Tibial artery (tissue), 4 donors: ENCODE measurements around the gene FERMT2.

Experiments used
- DNase-seq, 2 donors: peaks; one replicate each; pipeline ENCODE4 v3.0.0-alpha.2; 2019
- H3K27ac ChIP-seq, 2 donors: fragments of 200-600 bp; sonication (generic) in 1 of 2; 1 replicate in 1 of 2; 2 replicates in 1 of 2; pipeline ENCODE4 v1.5.1; 2018 to 2019; ENCODE audit warnings: mild to moderate bottlenecking in 1 of 2
- H3K27me3 ChIP-seq, 2 donors: fragments of 200-600 bp; sonication (generic) in 1 of 2; one replicate each; pipeline versions ENCODE4 v1.5.1 to v1.6.0; 2016 to 2019
- H3K36me3 ChIP-seq, 3 donors: fragments of 200-600 bp; sonication (generic) in 2 of 3; one replicate each; pipeline ENCODE4 v1.5.1; 2016 to 2019; ENCODE audit warnings: mild to moderate bottlenecking in 2 of 3
- H3K4me1 ChIP-seq, 4 donors: fragments of 200-600 bp; sonication (generic) in 2 of 4; 1 replicate in 3 of 4; 2 replicates in 1 of 4; pipeline ENCODE4 v1.5.1; 2016 to 2019
- H3K4me3 ChIP-seq, 2 donors: fragments of 200-600 bp; sonication (generic) in 1 of 2; 1 replicate in 1 of 2; 2 replicates in 1 of 2; pipeline ENCODE4 v1.5.1; 2018 to 2019; ENCODE audit warnings: mild to moderate bottlenecking in 2 of 2
- H3K9me3 ChIP-seq, 3 donors: fragments of 200-600 bp; sonication (generic) in 1 of 3; one replicate each; pipeline ENCODE4 v1.5.1; 2016 to 2019
- intact Hi-C: fragments of 100-400 bp; cut with DNase I; formaldehyde crosslinking; loops from one replicate; pipeline ENCODE4 v1.15.0; 2023; ENCODE audit warnings: low total_unique reads
- TF ChIP-seq, protein P1 (sequence below), 2 experiments: fragments of 200-600 bp in 1 of 2; fragments of 450-650 bp in 1 of 2; IDR thresholded peaks; one replicate each; pipeline ENCODE4 v1.5.1; 2017 to 2019; ENCODE audit warnings: antibody characterized with exemption in 2 of 2, mild to moderate bottlenecking in 1 of 2, moderate library complexity in 1 of 2

Gene FERMT2

DNA sequence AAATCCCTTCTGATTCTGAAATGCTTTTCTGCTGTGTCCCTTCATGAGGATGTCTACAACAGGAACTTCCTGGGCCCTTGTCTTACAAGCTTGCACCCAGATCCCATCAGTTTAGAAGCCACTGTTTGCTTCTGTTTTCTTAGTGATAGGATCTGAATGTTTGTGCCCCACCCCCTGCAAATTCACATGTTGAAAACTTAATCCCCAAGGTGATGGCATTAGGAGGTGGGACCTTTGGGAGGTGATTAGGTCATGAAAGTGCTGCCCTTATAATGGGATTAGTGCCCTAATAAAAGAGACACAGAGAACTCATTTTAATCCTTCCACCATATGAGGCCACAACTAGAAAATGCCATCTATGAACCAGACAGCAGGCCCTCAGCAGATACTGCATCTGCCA, 123.4 kb downstream of the FERMT2 start:
- no peaks in the 10 kb centered on the region for H3K36me3 ChIP-seq
- no peak for DNase-seq
- no peaks in the 10 kb centered on the region for H3K27me3 ChIP-seq
- peaks cover 0 to 13% (median 0%) of the 10 kb centered on the region in 4 donors for H3K4me1 ChIP-seq
- H3K9me3 ChIP-seq = no peaks in the 10 kb centered on the region
- intact Hi-C loops = loop anchor here (10.0 kb wide), 1 partner anchor 227 kb away; no protein-coding TSS in a partner anchor
- TF ChIP-seq, protein P1, sequence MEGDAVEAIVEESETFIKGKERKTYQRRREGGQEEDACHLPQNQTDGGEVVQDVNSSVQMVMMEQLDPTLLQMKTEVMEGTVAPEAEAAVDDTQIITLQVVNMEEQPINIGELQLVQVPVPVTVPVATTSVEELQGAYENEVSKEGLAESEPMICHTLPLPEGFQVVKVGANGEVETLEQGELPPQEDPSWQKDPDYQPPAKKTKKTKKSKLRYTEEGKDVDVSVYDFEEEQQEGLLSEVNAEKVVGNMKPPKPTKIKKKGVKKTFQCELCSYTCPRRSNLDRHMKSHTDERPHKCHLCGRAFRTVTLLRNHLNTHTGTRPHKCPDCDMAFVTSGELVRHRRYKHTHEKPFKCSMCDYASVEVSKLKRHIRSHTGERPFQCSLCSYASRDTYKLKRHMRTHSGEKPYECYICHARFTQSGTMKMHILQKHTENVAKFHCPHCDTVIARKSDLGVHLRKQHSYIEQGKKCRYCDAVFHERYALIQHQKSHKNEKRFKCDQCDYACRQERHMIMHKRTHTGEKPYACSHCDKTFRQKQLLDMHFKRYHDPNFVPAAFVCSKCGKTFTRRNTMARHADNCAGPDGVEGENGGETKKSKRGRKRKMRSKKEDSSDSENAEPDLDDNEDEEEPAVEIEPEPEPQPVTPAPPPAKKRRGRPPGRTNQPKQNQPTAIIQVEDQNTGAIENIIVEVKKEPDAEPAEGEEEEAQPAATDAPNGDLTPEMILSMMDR (IDR thresholded peaks at IDR 0.05) = no peak
- no peak overlapping the region for H3K4me3 ChIP-seq
- no peak overlapping the region for H3K27ac ChIP-seq

DNA sequence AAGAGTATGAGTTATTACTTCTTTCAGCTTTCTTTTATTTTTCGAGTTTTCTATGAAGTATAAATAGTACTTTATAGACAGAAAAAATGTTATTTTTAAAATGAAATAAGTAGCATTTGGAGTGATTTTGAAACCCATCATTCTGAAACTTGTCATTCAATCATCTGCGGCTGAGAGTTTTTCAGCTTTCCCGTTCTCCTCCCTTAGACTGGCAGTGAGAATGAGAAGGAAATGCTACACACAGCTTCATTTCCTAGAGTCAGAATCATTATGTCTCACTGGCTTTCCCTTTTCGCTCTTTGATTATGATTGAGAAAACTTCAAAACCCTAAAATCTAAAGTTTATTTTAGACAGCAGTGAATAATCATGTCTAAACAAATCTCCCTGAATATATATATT, 125.8 kb downstream of the FERMT2 start:
- Histone ChIP-seq H3K27ac (no peak overlapping the region), H3K4me3 (no peak overlapping the region), H3K36me3 (no peaks in the 10 kb centered on the region), H3K27me3 (no peaks in the 10 kb centered on the region), H3K4me1 (peaks cover 0 to 13% (median 0%) of the 10 kb centered on the region in 4 donors), H3K9me3 (no peaks in the 10 kb centered on the region)
- TF ChIP-seq, protein P1 (IDR thresholded peaks at IDR 0.05) = no peak
- DNase-seq = no peak
- intact Hi-C loops = loop anchor here (10.0 kb wide), 1 partner anchor 230 kb away; no protein-coding TSS in a partner anchor

DNA sequence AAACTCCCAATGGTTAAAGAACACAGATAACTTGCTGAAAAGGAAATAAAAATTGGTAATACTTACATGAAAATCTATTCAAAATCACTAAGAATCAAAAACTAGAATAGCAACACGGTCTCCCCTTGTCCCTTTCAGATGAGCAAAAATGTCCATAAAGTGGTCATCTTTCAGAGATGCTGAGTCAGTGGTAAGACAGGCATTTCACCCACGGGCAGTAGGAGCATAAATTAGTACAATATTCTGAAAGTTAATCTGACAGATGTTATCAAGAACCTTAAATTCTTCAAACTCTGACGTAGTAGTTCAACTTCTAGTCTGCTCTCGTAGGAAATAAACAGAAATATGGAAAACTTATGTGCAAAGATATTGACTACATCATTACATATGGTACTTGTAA, 126.4 kb downstream of the FERMT2 start:
- TF ChIP-seq, protein P1 (IDR thresholded peaks at IDR 0.05) = no peak
- intact Hi-C loops = loop anchor here (10.0 kb wide), 1 partner anchor 230 kb away; no protein-coding TSS in a partner anchor
- H3K9me3 ChIP-seq = no peaks in the 10 kb centered on the region
- DNase-seq = no peak
- H3K4me1 ChIP-seq = peaks cover 0 to 13% (median 0%) of the 10 kb centered on the region in 4 donors
- H3K36me3 ChIP-seq = no peaks in the 10 kb centered on the region
- H3K4me3 ChIP-seq = no peak overlapping the region
- no peak overlapping the region for H3K27ac ChIP-seq
- no peaks in the 10 kb centered on the region for H3K27me3 ChIP-seq

- Histone ChIP-seq H3K27me3 (no peaks in the 10 kb centered on the region), H3K4me1 (peaks cover 0 to 13% (median 0%) of the 10 kb centered on the region in 4 donors), H3K36me3 (no peaks in the 10 kb centered on the region), H3K27ac (no peak overlapping the region), H3K4me3 (no peak overlapping the region), H3K9me3 (no peaks in the 10 kb centered on the region)
- no peak for DNase-seq
- intact Hi-C loops = loop anchor here (10.0 kb wide), 1 partner anchor 233 kb away; no protein-coding TSS in a partner anchor
- TF ChIP-seq, protein P1 (IDR thresholded peaks at IDR 0.05) = no peak
Observed at GRCh38 chr14:52821805-52822250, 129.0 kb downstream of the FERMT2 start.

DNA sequence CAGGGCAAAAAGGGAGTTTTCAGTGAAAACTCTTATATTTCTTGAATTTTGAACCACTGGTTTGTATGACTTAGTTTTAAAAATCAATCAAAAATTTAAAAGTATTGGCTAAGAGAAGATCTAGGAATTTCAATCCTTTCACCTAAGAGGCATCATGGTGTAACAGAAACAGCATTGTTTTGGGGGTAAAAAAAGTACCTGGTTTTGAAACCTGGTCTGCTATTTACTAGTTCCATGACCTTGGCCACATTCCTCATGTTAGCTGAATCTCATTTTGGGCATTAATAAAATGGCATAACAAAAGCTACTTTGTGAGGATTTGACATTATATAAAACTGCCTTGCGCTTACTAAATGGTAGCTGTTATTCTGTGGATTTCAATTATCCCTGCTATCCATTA, 142.7 kb downstream of the FERMT2 start:
- Histone ChIP-seq H3K9me3 (no peaks in the 10 kb centered on the region), H3K4me3 (no peak overlapping the region), H3K4me1 (no peaks in the 10 kb centered on the region), H3K36me3 (no peaks in the 10 kb centered on the region), H3K27me3 (no peaks in the 10 kb centered on the region), H3K27ac (no peak overlapping the region)
- no peak for DNase-seq
- TF ChIP-seq, protein P1 (IDR thresholded peaks at IDR 0.05) = no peak
- intact Hi-C loops = no loop called here
